GM21529 (cell line): ENCODE data around the gene OR4M1.
"Not testable (repeated sequence)": the region's sequence is repeated elsewhere in the genome, so short reads cannot be mapped to it uniquely, and the experiment has no call there.

Experiments used
- ATAC-seq: cut with Tn5 transposase; IDR thresholded peaks from one replicate; pipeline ENCODE4 v1.9.1; 2021; ENCODE audit not compliant: unreplicated experiment

Gene OR4M1, protein sequence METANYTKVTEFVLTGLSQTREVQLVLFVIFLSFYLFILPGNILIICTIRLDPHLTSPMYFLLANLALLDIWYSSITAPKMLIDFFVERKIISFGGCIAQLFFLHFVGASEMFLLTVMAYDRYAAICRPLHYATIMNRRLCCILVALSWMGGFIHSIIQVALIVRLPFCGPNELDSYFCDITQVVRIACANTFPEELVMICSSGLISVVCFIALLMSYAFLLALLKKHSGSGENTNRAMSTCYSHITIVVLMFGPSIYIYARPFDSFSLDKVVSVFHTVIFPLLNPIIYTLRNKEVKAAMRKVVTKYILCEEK

DNA sequence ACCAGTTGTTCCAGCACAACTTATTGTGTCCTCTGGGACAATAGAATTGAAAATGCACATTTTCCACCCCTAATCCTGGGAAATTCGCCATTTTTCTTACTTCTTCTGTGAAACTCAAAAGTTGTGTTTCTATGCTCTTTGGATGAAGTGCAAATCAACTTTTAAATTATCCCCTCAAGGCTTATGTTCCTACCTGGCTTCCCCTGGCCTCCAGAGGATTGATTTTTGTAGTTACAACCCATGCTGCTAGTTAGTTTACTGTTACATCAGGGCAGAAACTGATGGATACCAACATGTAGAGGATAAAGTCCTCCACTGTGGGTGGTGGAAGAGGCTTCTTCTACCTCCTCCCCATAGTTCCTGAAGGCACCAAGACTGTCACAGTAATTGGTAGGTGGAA is at the start of gene OR4M1:
OR4M1 (plus strand) TSS at position 301 of the 400 bp plus-strand sequence. CDS start 6,819 bp downstream, outside the sequence.
- ATAC-seq = not testable (repeated sequence)

DNA sequence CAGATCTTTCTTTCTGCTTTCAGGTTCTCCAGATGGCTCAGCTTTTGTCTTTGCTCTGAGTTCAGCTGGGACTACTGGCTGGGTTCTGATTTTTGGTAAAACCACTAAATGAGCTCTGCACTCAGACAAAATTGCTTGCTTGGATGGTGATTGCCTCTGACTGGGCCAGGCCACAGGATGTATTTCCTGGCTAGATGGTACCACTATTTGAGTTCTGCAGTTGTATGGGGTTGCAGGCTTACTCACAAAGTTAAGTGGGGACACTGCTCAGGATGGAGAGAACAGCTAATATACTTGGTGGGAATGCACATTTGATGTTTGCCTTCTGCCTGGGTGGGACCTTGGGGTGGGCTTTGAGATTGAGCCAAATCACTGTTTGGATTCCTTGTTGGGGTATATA is 43.9 kb upstream of the OR4M1 start:
- no peak for ATAC-seq

DNA sequence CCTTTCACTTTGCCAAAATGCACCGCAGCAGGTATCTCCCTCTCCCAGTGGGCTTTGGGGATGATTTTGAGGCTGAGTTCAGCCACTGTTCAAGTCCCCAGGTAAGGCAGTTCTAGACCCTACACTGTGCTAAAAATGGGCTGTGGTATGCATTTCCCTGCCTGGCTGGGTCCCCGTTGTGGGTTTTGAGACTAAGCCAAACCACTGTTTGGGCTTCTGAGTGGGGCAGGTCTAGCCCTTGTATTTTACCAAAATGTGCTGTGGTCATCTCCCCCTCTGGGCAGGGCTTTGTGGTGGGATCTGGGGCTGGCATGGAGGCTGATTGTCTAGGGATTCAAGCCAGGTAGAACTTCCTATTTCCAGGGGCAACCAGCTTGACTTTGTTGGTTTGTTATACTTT is 43.5 kb upstream of the OR4M1 start:
- ATAC-seq = no peak

DNA sequence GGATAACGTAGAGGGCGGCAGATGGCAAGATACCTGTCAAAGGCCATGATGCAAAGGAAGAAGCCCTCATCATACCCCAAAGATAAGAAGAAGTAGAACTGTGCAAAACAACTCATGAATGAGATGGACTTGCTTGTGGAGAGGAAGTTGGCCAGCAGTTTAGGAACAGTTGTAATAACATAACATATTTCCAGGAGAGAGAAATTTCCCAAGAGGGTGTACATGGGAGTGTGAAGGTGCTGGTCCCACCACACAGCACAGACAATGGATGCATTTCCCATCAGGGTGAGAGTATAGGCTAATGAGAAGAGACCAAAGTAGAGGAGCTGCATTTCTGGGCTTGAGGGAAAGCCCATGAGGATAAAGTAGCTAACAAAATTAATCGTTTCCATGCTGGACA is 39.4 kb upstream of the OR4M1 start:
- ATAC-seq = not testable (repeated sequence)

DNA sequence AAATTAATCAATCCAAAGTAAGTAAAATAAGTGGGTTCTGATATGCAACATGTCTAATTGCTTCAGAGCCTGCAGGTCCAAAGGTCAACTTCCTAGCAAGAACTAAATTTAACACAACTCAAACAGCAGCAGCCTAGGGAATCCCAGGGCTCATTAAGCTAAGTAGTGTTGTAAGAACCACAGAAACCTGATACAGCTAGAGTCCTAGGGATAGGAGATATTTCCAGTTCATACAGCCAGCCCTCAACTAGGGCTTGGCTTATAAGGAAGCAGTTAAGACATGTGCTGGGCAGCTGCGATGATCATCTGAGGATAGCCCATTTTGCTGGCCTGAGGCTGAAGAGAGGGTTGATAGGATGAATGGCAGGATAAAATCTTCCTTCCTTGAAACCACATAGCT is 30.0 kb upstream of the OR4M1 start, which contains the start of gene OR4Q3:
OR4Q3 (plus strand) TSS at position 316 of the 400 bp plus-strand sequence.
- no peak for ATAC-seq

DNA sequence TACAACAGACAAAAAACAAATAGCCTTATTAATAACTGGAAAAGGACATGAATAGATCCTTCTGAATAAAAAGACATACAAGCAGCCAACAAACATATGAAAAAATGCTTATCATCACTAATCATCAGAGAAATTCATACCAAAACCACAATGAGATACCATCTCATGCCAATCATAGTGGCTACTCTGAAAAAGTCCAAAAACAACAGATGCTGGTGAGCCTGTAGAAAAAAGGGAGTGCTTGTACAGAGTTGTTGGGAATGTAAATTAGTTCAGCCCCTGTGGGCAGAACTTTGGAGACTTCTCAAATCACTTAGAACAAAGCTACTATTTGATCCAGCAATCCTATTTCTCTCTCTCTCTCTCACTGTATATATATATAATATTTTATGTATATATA is 21.0 kb upstream of the OR4M1 start:
- ATAC-seq = not testable (repeated sequence)

DNA sequence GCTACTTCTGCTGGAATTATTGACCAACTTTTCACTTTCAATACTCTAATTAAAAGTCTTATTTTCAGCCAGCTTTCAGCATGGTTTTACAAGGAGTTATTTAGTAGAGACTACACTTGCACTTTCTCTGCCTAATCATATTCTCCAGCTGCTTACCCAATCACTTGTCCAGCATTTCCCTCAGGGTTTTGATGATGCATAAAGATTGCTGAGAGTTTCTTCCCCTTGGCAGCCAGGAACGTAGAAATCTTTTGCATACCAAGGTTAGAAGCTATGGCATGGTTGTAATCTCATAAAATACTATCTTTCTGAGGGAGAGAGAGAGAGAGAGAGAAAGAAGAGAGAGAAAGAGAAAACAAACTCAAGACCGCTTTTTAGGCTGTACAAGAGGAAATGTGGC is 19.1 kb upstream of the OR4M1 start:
- no peak for ATAC-seq

DNA sequence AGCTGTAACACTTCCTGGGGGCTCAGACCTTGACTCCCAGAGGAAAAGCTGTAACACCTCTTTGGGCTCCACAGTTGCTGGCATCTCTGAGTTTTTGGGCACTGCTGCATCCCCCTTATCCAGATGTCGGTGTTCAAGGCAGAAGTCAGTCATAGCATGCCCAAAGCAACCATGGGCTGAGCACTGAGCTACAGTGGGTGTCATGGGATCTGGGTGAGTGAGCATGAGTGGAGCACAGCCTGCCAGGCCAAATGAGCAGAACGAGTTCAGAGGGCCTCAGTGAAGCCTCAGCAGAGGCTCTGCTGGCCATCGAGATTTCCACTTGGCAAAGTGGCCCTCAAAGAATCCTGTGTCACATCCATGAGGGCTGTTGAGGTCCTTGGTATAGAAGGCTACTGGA is 1.8 kb upstream of the OR4M1 start:
- ATAC-seq = not testable (repeated sequence)

DNA sequence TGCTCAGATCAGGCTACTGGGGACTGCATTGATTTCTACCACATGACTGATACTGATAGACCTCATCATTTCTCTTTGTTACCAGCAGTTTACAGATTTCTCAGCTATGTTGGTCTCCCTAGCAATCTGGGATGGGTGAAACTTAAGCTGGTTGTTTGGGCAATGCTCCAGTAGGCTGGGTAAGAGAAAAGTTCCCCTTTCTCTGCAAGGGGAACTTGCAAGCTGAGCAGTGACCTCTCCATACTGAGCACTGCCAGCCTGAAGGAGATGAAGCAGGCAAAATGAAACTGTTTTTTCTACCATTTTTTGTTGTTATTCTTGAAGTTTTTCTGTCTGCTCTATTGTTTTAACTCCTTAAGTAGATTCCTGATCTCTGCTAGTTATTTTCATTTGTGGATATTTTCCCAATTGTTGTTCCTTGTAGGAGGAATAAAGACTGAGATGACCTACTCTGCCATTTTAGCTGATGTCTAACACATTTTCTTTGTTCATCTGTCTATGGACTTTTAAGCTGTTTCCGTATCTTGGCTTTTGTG is 1.3 kb upstream of the OR4M1 start:
- ATAC-seq = no peak

DNA sequence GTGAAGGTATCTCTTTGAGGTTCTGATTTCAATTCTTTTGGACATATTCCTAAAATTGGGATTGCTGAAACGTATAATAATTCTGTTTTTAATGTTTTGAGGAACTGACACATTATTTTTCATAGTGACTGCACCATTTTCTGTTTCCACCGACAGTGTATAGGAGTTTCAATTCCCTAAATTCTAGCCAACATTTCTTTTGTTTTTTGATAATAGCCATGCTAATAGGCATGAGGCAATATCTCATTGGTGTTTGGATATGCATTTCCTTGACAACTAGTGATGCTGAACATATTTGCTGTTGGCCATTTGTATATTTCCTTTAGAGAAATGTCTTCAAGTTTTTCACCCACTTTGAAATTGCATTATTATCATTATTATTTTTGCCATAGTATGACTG is 850 bp upstream of the OR4M1 start:
- ATAC-seq = not testable (repeated sequence)

DNA sequence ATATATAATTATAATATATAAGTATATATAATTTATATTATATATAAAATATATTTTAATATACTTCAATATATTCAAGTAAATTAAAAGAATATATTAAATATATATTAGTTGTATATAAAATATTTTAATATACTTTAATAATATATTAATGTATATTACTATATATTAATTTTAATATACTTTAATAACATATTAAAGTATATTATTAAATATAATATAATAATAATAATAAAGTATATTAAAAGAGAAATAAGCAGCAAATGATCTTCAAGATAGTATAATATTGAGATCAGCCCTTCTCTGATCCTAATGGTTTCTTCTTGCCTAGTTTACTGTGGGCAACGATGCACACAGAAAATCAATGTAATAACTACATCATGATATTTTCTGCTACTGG is 2.3 kb downstream of the OR4M1 start:
- ATAC-seq = no peak

DNA sequence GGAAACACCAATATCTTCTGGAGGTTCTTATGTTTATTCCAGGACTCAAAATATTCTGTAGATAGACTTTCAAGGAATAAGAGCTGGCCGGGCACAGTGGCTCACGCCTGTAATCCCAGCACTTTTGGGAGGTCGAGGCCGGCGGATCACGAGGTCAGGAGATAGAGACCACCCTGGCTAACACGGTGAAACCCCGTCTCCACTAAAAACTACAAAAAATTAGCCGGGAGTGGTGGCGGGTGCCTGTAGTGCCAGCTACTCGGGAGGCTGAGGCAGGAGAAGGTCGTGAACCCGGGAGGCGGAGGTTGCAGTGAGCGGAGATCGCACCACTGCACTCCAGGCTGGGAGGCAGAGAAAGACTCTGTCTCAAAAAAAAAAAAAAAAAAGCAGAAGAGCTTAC is 12.5 kb downstream of the OR4M1 start:
- ATAC-seq = not testable (repeated sequence)

DNA sequence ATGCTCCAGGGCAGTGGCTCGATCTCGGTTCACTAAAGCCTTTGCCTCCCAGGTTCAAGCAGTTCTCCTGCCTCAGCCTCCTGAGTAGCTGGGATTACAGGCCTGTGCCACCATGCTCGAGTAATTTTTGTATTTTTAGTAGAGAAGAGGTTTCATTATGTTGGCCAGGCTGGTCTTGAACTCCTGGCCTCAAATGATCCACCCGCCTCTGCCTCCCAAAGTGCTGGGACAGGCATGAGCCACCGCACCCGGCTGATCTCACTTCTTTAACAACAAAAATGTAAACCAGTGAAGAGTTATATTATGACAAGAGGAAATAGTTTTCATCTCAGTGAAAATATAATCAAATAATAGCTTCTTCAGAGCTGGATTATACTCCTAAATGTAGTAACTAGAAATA is 14.0 kb downstream of the OR4M1 start:
- not testable (repeated sequence) for ATAC-seq

DNA sequence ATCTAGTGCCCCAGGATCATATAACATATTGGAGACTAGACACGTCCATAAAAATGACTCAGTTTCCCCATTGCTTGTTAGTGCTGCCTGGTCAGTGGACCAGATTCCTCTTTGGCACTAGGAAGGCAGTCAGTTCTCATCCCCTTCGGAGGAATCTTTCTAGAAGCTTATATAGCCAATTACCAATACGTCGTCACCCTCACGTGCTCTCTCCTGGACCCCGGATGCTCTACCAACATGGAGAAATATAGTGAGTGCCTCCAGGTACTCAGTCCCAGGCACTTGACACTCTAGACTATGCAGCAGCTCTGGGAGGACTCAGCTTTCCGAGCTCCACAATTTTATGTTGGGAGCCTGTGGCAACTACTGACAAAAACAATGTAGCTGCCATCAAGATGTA is 14.8 kb downstream of the OR4M1 start:
- not testable (repeated sequence) for ATAC-seq

DNA sequence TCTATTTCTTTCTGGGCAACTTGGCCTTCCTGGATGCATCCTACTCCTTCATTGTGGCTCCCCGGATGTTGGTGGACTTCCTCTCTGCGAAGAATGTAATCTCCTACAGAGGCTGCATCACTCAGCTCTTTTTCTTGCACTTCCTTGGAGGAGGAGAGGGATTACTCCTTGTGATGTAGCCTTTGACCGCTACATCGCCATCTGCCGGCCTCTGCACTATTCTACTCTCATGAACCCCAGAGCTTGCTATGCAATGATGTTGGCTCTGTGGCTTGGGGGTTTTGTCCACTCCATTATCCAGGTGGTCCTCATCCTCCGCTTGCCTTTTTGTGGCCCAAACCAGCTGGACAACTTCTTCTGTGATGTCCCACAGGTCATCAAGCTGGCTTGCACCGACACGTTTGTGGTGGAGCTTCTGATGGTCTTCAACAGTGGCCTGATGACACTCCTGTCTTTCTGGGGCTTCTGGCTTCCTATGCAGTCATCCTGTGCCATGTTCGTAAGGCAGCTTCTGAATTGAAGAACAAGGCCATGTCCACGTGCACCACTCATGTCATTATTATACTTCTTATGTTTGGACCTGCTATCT is 23.3 kb downstream of the OR4M1 start:
- ATAC-seq = not testable (repeated sequence)

DNA sequence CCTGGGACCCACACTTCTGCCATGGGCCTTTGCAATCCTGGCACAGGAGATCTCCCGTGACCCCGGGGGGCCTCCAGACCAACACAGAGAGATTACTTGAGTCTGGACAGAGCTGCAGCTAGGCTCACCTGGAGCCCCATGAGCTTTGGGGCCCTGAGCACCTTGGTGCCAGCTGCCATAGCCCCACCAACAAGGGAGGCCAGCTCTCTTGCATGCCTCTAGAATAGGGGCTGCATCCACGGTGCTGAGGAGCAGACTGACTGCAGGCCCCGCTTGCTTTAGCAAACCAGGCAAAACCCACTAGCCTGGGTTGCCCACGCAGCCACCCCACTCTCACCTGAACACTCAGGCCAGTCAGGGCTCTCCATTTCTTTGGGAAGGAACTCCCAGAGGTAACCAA is 26.6 kb downstream of the OR4M1 start:
- no peak for ATAC-seq

DNA sequence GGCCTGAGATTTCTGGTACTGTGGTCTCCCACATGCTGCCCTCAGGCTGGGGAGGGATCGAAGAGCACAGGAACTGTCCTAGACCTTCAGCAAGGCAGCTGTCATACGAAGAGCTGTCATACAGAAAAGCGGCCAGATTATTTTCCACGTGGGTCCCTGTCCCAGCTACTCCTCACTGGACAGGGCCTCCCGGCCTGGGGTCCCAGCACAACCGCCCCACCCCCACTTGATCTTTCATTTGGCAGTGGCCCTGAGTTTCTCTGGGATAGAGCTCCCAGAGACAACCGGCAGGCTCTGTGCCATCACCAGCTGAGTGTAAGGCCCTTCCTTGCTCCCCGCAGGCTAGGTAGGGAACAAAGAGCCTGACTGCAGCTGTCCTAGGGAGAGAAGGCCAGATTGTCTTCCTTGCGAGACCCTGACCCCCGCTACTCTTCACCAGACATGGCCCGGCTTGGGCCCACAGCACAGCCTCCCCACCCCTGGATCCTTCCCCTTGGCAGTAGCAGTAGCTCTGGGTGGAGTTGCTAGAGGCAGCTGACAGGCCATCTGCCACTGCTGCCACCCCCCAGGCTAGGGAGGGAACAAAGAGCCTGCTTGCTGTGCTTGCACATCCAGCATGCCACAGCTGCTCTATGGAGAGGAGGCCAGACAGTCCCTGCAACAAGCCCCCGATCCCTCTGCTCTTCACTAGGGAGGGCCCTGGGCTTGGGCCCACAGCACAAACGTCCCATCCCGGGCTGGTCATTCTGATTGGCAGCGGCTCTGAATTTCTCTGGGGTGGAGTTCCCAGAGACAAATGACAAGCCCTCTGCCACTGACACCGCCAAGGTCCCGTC is 27.2 kb downstream of the OR4M1 start:
- ATAC-seq = no peak

DNA sequence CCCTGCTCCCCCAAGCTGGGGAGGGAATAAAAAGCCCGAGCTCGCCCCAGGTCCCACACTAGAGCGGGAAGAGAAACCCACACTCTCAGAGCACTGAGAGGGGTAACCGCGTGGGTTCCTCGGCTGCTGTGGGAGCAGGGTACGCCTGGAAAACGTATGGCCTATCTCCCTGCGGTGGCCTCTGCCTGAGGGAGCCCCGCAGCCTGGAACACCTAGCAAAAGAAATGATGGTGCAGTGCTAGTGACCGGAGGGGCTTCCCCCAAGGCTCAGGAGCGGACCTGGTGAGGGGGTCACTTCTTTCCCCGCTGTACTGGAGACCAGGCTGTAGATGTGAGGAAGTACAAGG is 27.8 kb downstream of the OR4M1 start:
- ATAC-seq = no peak

DNA sequence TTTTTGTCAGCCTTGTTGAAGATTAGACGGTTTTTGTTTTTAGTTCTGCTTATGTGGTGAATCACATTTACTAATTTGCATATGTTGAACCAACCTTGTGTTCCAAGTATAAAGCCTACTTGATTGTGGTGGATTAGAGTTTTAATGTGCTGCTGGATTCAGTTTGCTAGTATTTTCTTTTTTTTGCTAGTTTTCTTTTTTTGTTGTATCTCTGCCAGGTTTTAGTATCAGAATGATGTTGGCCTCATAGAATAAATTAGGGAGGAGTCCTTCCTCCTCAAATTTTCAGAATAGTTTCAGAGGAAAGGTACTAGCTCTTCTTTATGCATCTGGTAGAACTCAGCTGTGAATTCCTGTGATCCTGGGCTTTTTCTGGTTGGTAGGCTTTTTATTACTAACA is 30.2 kb downstream of the OR4M1 start, which contains the start of gene OR4N2:
OR4N2 (plus strand) TSS at position 301 of the 400 bp plus-strand sequence. CDS start 23,679 bp downstream, outside the sequence.
- not testable (repeated sequence) for ATAC-seq

DNA sequence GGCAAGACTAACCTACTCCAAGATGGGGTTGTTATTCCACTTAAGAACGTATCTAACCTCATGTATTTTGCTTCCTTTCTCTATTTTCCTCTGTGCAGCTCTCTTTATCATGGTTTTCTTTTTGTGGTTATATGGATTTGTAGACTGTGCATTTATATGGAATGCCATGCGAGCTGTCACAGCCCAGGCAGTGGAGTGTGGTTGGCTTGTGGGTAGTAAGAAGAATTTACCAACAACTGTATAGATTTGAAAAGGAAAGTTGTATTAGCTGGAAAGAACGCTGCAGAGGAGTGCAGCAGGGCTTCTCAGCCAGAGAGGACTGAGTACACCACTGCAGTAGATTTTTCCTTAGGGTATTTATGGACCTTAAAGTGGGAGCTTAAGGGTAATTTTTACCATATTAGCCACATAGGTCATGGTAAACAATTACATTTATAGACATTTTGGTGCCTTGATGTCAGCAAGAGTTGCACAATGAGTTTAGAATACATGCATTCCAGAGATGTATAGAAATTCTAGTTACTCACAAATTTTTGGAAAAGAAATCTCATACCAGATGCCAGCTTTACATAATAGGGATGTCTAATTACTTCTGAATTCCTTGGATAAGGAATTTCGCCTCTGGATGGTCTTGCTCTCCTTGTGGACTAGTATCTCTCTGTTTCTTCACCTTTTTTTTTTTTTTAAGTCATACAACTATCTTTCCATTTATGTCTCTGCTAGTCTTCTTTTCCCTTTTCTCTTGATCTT is 40.0 kb downstream of the OR4M1 start:
- not testable (repeated sequence) for ATAC-seq

DNA sequence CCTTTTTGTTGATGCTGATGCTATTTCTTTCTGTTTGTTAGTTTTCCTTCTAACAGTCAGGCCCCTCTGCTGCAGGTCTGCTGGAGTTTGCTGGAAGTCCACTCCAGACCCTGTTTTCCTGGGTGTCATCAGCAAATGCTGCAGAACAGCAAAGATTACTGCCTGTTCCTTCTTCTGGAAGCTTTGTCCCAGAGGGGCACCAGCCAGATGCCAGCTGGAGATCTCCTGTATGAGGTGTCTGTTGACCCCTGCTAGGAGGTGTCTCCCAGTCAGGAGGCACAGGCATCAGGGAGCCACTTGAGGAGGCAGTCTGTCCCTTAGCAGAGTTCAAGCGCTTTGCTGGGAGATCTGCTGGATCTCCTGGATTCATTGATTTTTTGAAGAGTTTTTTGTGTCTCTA is 46.6 kb downstream of the OR4M1 start:
- ATAC-seq = not testable (repeated sequence)
